VCaP (cell line): ENCODE measurements around the gene RANBP10.

Experiments
- H3K27ac ChIP-seq: fragments of 450-650 bp; 2 replicates; pipeline ENCODE4 v1.5.1; 2017
- TF ChIP-seq, protein P1 (sequence below): fragments of 450-650 bp; conservative IDR thresholded peaks from 2 replicates; pipeline ENCODE4 v1.5.1; 2017; ENCODE audit warnings: mild to moderate bottlenecking, moderate library complexity

Gene RANBP10

DNA sequence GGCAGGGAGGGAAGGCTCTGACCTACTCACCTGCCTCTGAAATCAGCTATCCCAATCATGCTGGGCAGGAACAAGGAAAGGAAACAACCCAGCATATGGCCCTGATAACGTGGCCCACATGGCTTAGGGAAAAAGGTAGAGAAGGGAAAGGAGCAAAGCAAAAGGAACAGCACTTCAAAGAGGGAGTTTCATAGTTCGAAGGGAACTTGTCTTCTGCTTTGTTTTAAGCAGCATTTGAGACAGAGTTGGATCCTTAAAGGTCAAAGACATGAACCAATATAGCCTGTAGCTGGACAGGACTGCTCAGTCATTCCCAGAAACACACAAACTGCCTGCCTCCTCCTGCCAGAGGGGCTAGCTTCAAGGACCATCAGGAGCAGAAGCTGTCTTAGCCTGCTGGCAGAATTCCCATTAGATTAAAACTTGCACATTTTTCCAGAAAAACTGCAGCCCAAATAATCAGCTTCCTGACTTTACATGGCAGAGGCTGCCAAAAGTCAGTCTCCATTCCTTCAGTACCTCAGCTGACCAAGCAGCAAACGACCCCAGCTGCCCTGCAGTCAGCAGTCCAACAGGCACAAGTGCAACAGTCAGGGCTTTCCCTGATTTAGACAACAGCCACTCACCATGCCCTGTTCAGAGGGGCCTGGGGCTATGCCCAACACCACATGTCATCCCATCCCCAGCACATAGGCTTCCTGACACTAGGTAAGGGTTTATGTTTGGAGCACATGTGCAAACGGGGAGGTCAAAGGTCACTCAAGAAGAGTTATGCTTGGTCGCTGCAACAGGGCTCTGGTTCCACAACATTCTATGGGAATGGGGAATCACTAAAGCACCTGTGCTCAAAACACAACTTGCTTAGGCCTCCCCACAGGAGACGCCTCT is 32.5 kb downstream of the RANBP10 start:
- TF ChIP-seq, protein P1, sequence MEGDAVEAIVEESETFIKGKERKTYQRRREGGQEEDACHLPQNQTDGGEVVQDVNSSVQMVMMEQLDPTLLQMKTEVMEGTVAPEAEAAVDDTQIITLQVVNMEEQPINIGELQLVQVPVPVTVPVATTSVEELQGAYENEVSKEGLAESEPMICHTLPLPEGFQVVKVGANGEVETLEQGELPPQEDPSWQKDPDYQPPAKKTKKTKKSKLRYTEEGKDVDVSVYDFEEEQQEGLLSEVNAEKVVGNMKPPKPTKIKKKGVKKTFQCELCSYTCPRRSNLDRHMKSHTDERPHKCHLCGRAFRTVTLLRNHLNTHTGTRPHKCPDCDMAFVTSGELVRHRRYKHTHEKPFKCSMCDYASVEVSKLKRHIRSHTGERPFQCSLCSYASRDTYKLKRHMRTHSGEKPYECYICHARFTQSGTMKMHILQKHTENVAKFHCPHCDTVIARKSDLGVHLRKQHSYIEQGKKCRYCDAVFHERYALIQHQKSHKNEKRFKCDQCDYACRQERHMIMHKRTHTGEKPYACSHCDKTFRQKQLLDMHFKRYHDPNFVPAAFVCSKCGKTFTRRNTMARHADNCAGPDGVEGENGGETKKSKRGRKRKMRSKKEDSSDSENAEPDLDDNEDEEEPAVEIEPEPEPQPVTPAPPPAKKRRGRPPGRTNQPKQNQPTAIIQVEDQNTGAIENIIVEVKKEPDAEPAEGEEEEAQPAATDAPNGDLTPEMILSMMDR = no peak
- no peak overlapping the region; the same call in 1 of the 2 replicates for H3K27ac ChIP-seq

DNA sequence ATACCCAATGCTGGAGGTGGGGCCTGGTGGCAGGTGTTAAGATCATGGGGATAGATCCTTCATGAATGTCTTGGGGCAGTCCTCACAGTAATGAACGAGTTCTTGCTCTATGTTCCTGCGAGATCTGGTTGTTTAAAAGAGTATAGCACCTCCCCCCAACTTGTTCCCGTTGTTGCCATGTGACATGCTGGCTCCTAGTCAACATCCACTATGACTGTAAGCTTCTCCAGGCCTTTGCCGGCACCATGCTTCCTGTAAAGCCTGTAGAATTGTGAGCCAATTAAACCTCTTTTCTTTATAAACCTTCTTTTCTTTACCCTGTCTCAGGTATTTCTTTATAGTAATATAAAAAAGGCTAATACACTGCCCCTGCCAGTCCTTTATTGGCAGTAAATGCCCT is 33.3 kb downstream of the RANBP10 start:
- H3K27ac ChIP-seq = no peak overlapping the region; the same call in 1 of the 2 replicates
- TF ChIP-seq, protein P1 = no peak

DNA sequence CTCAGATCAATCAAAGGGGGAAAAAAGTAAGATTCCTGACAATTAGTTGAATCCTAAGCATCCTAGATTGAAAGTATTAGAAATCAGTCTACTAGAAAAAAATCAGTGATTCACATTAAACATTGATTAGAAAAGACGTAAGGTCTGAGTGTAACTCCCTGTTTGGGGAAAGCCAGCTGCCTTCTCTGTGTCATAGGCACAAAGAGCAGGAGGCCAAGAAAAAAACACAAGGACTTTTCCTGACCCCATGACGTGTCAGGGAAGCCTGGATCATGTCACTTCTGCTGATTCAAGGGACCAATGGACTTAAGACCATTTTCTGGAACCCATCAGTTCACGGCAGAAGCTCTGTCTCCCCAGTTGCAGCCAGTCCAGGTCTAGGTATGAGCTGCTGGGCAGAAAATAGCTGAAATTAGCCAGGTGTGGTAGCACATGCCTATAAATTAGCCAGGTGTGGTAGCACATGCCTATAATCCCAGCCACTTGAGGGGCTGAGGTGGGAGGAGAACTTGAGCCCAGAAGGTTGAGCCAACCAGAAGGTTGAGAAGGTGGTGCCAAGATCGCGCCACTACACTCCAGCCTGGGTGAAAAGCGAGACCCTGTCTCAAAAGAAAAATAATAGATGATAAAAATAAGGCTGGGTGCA is 35.9 kb downstream of the RANBP10 start:
- TF ChIP-seq, protein P1 = no peak
- no peak overlapping the region for H3K27ac ChIP-seq

DNA sequence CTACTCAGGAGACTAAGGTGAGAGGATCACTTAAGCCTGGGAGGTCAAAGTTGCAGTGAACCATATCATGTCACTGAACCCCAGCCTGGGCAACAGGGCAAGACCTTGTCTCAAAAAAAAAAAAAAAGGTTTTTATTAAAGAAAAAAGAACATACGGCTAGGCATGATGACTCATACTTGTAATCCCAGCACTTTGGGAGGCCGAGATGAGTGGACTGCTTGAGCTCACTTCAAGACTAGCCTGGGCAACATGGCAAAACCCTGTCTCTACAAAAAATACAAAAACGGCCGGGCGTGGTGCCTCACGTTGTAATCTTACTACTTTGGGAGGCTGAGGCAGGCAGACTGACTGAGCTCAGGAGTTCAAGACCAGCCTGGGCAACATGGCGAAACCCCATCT is 38.4 kb downstream of the RANBP10 start:
- H3K27ac ChIP-seq = no peak overlapping the region
- TF ChIP-seq, protein P1 = no peak

DNA sequence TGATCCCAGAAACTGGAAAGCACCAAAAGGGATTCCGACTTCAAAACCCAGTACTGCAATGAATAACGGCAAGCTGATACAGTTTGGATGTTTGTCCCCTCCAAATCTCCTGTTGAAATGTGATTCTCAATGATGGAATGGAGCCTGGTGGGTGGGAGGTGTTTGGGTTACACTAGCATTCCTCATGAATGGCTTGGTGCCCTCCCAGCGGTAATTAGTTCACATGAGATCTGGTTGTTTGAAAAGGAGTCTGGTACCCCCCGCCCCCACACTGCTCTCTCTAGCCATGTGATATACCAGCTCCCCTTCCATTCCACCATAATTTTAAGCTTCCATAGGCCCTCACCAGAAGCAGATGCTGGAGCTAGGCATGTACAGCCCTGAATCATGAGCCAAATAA is 40.1 kb downstream of the RANBP10 start:
- TF ChIP-seq, protein P1 = no peak
- H3K27ac ChIP-seq = peak overlapping the region; percentile 20; the same call in 1 of the 2 replicates

DNA sequence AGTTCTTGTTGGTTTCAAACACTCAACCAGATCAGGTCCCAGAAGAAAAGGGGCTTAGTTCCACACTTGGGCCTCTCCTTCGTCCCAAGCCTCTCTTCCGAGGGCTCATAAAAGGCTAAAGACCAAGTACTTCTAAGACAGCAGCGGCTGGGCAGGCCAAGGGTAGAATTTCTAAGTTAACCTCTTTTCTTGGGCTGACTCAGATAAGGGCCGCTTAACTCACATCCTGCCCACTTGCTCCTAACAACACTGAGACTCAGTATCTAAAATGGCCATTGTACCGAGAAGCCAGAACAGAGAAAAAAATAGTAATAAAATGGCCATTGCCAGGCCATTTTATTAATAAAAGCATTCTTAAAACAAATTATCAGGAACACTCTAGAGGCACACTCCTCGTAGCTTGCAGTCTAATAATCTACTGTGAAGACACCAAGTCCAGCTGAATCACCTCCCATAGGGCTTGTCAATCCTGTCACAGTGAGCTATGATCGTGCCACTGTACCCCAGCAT is 42.1 kb downstream of the RANBP10 start:
- TF ChIP-seq, protein P1 = no peak

DNA sequence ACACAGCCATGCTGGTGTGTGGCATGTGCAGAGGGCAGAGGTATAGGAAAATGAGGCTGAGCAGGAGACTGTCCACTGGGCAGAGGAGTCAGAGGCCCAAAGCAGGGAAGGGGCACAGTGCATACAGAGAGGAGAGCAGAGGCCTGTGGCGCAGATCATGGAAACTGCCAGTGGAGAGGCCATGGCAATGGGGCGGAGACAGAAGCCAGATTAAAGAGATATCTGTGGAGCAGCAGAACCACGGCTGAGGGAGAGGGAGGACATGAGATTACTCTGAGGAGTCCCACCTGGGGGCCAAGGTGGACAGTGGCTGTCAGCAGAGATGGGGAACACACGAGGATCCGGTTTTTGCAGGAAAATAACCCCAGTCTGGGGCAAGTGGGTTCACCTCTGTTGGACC is 43.3 kb downstream of the RANBP10 start:
- no peak overlapping the region for H3K27ac ChIP-seq
- TF ChIP-seq, protein P1 = no peak

More for the DNA sequence above, 42.1 kb downstream of the RANBP10 start:
- H3K27ac ChIP-seq = no peak overlapping the region
